ENCODE data around the gene CALU. TPM values are rescaled to one million over a fixed set of nuclear protein-coding genes. Genes with fewer than 3 reads are reported as not detected.

The CALU gene
- polyA plus RNA-seq, 1 donor from 2014 or later: 38.1 TPM

DNA sequence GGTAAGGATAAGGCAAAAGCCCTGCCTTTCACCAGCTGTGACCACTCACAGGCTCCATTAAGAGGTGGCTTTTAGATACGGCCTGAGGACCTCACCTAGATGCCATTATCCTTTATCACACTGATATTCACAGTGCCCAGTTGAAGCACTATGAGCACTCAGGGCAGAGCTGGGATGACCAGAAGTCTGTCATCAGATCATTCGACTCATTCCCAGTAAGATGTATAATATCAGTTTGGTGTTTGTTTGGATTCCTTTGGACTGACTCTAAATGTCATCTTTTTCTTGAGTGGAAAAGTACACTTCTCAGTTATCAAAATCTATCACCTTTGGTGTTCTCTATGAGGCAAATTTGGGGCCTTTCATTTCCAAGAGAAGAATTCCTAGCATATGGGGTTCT lies 71.3 kb downstream of the CALU start:
- no peak for TF ChIP-seq MXI1 (conservative IDR thresholded peaks at IDR 0.05; ENCODE audit: poor library complexity, severe bottlenecking)
- TF ChIP-seq POLR2AphosphoS5 (IDR thresholded peaks at IDR 0.05): no peak
- TF ChIP-seq RAD21 (conservative IDR thresholded peaks at IDR 0.05): no peak
- TF ChIP-seq TAF1 (IDR thresholded peaks at IDR 0.05; ENCODE audit: low read depth): no peak
- TF ChIP-seq EP300 (conservative IDR thresholded peaks at IDR 0.05; ENCODE audit: poor library complexity, severe bottlenecking): no peak
- no peak for TF ChIP-seq SMC3 (conservative IDR thresholded peaks at IDR 0.05; ENCODE audit: poor library complexity)
- TF ChIP-seq EZH2 (IDR thresholded peaks at IDR 0.05; ENCODE audit: borderline replicate concordance, insufficient read depth, low read length, poor library complexity, severe bottlenecking): no peak
- TF ChIP-seq, protein P1, sequence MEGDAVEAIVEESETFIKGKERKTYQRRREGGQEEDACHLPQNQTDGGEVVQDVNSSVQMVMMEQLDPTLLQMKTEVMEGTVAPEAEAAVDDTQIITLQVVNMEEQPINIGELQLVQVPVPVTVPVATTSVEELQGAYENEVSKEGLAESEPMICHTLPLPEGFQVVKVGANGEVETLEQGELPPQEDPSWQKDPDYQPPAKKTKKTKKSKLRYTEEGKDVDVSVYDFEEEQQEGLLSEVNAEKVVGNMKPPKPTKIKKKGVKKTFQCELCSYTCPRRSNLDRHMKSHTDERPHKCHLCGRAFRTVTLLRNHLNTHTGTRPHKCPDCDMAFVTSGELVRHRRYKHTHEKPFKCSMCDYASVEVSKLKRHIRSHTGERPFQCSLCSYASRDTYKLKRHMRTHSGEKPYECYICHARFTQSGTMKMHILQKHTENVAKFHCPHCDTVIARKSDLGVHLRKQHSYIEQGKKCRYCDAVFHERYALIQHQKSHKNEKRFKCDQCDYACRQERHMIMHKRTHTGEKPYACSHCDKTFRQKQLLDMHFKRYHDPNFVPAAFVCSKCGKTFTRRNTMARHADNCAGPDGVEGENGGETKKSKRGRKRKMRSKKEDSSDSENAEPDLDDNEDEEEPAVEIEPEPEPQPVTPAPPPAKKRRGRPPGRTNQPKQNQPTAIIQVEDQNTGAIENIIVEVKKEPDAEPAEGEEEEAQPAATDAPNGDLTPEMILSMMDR (IDR thresholded peaks at IDR 0.05; ENCODE audit: poor library complexity, severe bottlenecking): no peak
- TF ChIP-seq, protein P2, sequence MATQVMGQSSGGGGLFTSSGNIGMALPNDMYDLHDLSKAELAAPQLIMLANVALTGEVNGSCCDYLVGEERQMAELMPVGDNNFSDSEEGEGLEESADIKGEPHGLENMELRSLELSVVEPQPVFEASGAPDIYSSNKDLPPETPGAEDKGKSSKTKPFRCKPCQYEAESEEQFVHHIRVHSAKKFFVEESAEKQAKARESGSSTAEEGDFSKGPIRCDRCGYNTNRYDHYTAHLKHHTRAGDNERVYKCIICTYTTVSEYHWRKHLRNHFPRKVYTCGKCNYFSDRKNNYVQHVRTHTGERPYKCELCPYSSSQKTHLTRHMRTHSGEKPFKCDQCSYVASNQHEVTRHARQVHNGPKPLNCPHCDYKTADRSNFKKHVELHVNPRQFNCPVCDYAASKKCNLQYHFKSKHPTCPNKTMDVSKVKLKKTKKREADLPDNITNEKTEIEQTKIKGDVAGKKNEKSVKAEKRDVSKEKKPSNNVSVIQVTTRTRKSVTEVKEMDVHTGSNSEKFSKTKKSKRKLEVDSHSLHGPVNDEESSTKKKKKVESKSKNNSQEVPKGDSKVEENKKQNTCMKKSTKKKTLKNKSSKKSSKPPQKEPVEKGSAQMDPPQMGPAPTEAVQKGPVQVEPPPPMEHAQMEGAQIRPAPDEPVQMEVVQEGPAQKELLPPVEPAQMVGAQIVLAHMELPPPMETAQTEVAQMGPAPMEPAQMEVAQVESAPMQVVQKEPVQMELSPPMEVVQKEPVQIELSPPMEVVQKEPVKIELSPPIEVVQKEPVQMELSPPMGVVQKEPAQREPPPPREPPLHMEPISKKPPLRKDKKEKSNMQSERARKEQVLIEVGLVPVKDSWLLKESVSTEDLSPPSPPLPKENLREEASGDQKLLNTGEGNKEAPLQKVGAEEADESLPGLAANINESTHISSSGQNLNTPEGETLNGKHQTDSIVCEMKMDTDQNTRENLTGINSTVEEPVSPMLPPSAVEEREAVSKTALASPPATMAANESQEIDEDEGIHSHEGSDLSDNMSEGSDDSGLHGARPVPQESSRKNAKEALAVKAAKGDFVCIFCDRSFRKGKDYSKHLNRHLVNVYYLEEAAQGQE (IDR thresholded peaks at IDR 0.05; ENCODE audit: borderline replicate concordance): no peak
- H3K9me2 ChIP-seq (ENCODE audit: insufficient read depth, low read length): no peaks in the 10 kb centered on the region

DNA sequence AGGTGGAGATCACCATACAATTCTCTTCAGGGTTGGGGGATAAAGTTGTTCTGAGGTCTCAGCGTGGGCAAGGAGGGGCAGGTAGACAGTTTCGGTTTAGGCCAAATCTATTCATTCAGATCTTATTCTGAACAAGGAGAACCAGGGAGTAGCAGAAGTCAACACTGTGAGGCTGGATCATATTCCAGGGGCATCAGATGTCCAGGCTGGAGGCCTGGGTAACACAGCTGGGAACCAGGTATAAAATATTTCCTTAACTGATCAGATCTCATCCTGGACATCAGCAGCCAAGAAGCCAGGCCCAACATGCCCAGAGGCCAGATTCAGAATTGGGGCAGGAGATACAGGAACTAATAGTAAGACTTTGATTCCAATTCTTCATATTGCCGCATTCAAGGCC lies 71.8 kb downstream of the CALU start:
- H3K36me3 ChIP-seq (ENCODE audit: insufficient read depth, low read length): peaks cover 8% of the 10 kb centered on the region

More for the DNA sequence above, 71.3 kb downstream of the CALU start:
- no peaks in the 10 kb centered on the region for H3F3A ChIP-seq (ENCODE audit: insufficient read depth, low read length, poor library complexity, severe bottlenecking)
- H4K20me1 ChIP-seq (ENCODE audit: insufficient read depth): no peaks in the 10 kb centered on the region
- H3K27ac ChIP-seq (ENCODE audit: low read length): no peak overlapping the region
- no peaks in the 10 kb centered on the region for H3K9me3 ChIP-seq (ENCODE audit: low read length)
- peaks cover 10% of the 10 kb centered on the region for H3K36me3 ChIP-seq (ENCODE audit: insufficient read depth, low read length)
- H2AFZ ChIP-seq (ENCODE audit: low read depth, low read length): no peak overlapping the region
- H3K79me2 ChIP-seq (replicated peaks; ENCODE audit: insufficient read depth, low read length): no peaks in the 10 kb centered on the region
- H3K27me3 ChIP-seq (ENCODE audit: insufficient read depth, low read depth, low read length): no peaks in the 10 kb centered on the region
- H3K9ac ChIP-seq (ENCODE audit: low read length): no peak overlapping the region
- no peak overlapping the region for H3K4me2 ChIP-seq (ENCODE audit: low read length)
- H3K4me3 ChIP-seq (ENCODE audit: low read length): no peak overlapping the region

More for the DNA sequence above, 71.8 kb downstream of the CALU start:
- TF ChIP-seq EP300 (conservative IDR thresholded peaks at IDR 0.05; ENCODE audit: poor library complexity, severe bottlenecking): no peak
- H3K9me2 ChIP-seq (ENCODE audit: insufficient read depth, low read length): no peaks in the 10 kb centered on the region
- H3K27ac ChIP-seq (ENCODE audit: low read length): no peak overlapping the region
- H3K4me3 ChIP-seq (ENCODE audit: low read length): no peak overlapping the region
- H4K20me1 ChIP-seq (ENCODE audit: insufficient read depth): no peaks in the 10 kb centered on the region
- no peak overlapping the region for H2AFZ ChIP-seq (ENCODE audit: low read depth, low read length)
- H3K9me3 ChIP-seq (ENCODE audit: low read length): no peaks in the 10 kb centered on the region
- H3K27me3 ChIP-seq (ENCODE audit: insufficient read depth, low read depth, low read length): no peaks in the 10 kb centered on the region
- H3K4me2 ChIP-seq (ENCODE audit: low read length): no peak overlapping the region
- no peaks in the 10 kb centered on the region for H3F3A ChIP-seq (ENCODE audit: insufficient read depth, low read length, poor library complexity, severe bottlenecking)
- H3K9ac ChIP-seq (ENCODE audit: low read length): no peak overlapping the region
- H3K79me2 ChIP-seq (replicated peaks; ENCODE audit: insufficient read depth, low read length): no peaks in the 10 kb centered on the region
